Measurements from ENCODE around the gene TBL1X.

The TBL1X gene

GRCh38 chrX:9758021-9758638, 293.3 kb downstream of the TBL1X start:
- TF ChIP-seq TAF1 (IDR thresholded peaks at IDR 0.05; ENCODE audit: borderline replicate concordance, insufficient read depth, low read length) (no peak), FOXP2 (optimal IDR thresholded peaks at IDR 0.05; ENCODE audit: borderline replicate concordance, extremely low read depth, extremely low read length, insufficient read depth) (no peak), REST (IDR thresholded peaks at IDR 0.05; ENCODE audit: insufficient read depth in 1 of 2, low read depth in 2 of 2, low read length in 2 of 2) (no peak), SIN3A (IDR thresholded peaks at IDR 0.05; ENCODE audit: borderline replicate concordance, insufficient read depth, low read length) (no peak), POLR2AphosphoS5 (IDR thresholded peaks at IDR 0.05; ENCODE audit: low read depth, low read length) (no peak)

- TF ChIP-seq SIN3A (IDR thresholded peaks at IDR 0.05; ENCODE audit: borderline replicate concordance, insufficient read depth, low read length), result no peak
- TF ChIP-seq POLR2AphosphoS5 (IDR thresholded peaks at IDR 0.05; ENCODE audit: low read depth, low read length), result no peak
- no peak for TF ChIP-seq TAF1 (IDR thresholded peaks at IDR 0.05; ENCODE audit: borderline replicate concordance, insufficient read depth, low read length)
- no peak for TF ChIP-seq REST (IDR thresholded peaks at IDR 0.05; ENCODE audit: insufficient read depth in 1 of 2, low read depth in 2 of 2, low read length in 2 of 2)
- TF ChIP-seq FOXP2 (optimal IDR thresholded peaks at IDR 0.05; ENCODE audit: borderline replicate concordance, extremely low read depth, extremely low read length, insufficient read depth), result no peak
Measured at GRCh38 chrX:9759337-9759736, 294.5 kb downstream of the TBL1X start.

GRCh38 chrX:9765072-9765736, 300.3 kb downstream of the TBL1X start:
- no peak for TF ChIP-seq POLR2AphosphoS5 (IDR thresholded peaks at IDR 0.05; ENCODE audit: low read depth, low read length)
- TF ChIP-seq REST (IDR thresholded peaks at IDR 0.05; ENCODE audit: insufficient read depth in 1 of 2, low read depth in 2 of 2, low read length in 2 of 2), result no peak
- no peak for TF ChIP-seq TAF1 (IDR thresholded peaks at IDR 0.05; ENCODE audit: borderline replicate concordance, insufficient read depth, low read length)
- TF ChIP-seq SIN3A (IDR thresholded peaks at IDR 0.05; ENCODE audit: borderline replicate concordance, insufficient read depth, low read length), result no peak
- no peak for TF ChIP-seq FOXP2 (optimal IDR thresholded peaks at IDR 0.05; ENCODE audit: borderline replicate concordance, extremely low read depth, extremely low read length, insufficient read depth)

- TF ChIP-seq POLR2AphosphoS5 (IDR thresholded peaks at IDR 0.05; ENCODE audit: low read depth, low read length), result no peak
Measured at GRCh38 chrX:9765737-9766097, 300.9 kb downstream of the TBL1X start, which contains the start of gene GPR143. TSS of gene GPR143 (minus strand) at chrX:9765847. CDS start at chrX:9765817, 30 bp downstream.

- TF ChIP-seq FOXP2 (optimal IDR thresholded peaks at IDR 0.05; ENCODE audit: borderline replicate concordance, extremely low read depth, extremely low read length, insufficient read depth) (no peak), REST (IDR thresholded peaks at IDR 0.05; ENCODE audit: insufficient read depth in 1 of 2, low read depth in 2 of 2, low read length in 2 of 2) (no peak), TAF1 (IDR thresholded peaks at IDR 0.05; ENCODE audit: borderline replicate concordance, insufficient read depth, low read length) (no peak), SIN3A (IDR thresholded peaks at IDR 0.05; ENCODE audit: borderline replicate concordance, insufficient read depth, low read length) (no peak), POLR2AphosphoS5 (IDR thresholded peaks at IDR 0.05; ENCODE audit: low read depth, low read length) (no peak)
Measured at GRCh38 chrX:9767375-9767774, 302.5 kb downstream of the TBL1X start.
